Activated gamma-delta T cell (primary cell): ENCODE measurements around the gene FAM217A.

ENCODE experiments used
- DNase-seq: peaks from one replicate; lab custom pipeline; 2025; lab: John Stamatoyannopoulos, UW

FAM217A gene

DNA sequence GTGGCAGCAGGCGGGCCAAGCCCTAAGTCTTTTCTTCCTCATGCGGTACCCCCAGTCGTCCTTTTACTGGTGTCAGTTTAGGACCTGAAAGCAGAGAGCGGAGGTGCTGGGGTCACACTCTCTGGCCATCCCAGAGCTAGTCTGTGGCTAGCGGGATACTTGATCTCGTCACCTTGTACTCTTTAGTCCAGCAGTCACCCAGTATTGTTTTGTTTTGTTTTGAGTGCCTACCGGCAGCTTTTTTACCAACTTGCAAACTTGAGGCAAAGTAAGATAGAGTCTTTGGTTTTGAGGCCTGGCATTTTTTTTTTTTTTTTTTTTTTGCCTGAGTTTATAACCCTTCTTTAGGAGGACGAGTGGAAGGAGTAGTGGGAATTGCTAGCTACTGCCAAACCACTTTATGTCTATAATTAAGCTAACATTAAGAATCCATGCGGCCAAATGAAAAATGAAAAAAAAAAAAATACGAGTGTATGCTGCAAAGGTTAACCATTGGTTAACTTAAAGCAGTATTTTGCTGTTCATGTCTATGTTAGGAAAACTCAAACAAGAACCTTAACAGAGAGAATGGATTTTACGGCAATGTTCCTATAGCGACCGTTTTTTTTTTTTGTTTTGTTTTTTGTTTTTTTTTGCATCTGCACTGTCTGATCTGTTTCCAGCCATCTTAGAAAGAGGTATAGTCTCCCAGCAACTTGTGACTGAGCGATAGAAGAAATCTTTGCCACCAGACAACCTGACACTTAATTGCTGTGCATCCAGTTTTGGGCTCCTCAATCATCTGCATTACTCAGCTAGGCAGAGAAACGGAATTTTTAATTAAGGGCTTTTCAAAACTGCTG lies 56.9 kb downstream of the FAM217A start:
- no peak for DNase-seq

DNA sequence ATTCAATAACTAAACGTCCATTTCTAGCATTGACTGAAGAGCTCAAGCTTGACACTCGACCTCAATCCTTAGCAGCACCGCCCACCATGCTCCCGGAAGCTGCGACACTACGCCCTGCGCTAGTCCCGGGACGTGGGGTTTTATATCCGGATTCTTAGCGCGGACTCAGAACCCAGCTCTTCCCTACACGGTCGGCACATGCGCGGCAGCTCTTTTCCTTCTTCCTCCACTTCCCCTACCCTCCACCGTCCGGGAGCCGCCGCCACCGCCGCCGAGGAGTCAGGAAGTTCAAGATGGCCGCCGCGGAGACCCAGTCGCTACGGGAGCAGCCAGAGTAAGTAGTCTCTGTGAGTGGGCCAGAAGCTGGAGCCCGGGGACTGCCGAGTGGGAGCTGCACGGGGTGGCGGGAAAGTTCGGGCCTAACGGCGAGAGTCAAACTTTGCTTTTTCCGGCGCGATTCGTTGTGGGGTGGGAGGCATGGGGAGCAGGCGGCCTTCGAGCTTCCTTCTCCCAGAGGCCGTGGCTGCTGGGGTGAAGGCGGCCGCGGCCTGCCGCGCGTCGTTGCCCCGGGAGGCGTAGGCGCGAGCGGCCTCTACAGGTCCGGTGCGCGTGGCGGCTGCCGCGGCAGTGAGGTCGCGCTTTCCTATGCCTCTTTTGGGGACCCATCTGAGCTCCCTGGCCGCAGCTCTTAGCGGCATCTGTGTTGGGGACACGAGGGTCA lies 57.6 kb downstream of the FAM217A start:
- peak; percentile 59 for DNase-seq

DNA sequence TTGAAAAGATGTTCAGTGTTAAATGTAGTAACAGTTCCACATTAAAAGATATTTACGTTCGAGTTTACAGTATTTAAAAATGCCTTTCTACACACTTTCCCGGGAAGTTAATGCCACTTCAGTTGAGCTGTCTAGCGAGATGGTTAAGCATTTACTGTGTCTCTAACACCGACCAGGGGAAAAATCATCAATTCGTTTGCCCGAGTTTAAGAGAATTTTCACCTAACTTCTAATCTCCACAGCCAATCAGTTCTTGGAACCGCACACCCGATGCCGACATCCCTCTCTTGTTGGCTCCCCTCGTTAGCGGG lies 58.2 kb downstream of the FAM217A start:
- no peak for DNase-seq

DNA sequence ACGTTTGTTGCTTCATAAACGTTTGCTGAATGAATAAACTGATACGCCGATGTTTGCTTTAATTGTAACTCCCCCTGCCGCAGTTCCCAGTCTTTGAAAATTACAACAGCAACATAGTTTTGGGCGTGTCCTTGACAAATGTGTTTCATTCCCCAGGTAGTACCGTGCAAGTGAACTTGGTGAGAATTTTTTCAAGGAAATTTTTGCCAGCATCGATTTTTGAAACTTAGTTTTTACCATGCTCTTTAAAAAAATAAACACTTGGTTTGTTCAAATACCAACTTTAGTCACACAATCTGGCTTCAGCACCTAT lies 60.1 kb downstream of the FAM217A start:
- DNase-seq: no peak
